HepG2 (cell line): Measurements from ENCODE around the gene MXRA8. TPM values are rescaled to one million over a fixed set of nuclear protein-coding genes. Genes with fewer than 3 reads are reported as not detected.

Source experiments
- ATAC-seq: fragments of 200-7000 bp; cut with Tn5 transposase; 3 replicates; pipeline ENCODE4 v1.9.1; 2020; ENCODE audit warnings: mild to moderate bottlenecking, moderate library complexity
- BruUV-seq: library from RNA; stranded (reverse); fragments of 400-500 nt; replicated peaks from 2 replicates; lab custom pipeline; 2021; lab: Mats Ljungman, UMichigan
- CTCF ChIA-PET: fragments of 300-600 bp; formaldehyde crosslinking; extraction: SDS; loops from one replicate; lab custom pipeline; 2021; ENCODE audit warnings: low total read pairs, inconsistent platforms, low intra/inter-chr PET ratio; lab: Yijun Ruan, JAX
- POLR2A ChIA-PET: fragments of 350-600 bp; sonication (Branson Sonifier 250); formaldehyde crosslinking; loops from one replicate; lab custom pipeline; 2020; ENCODE audit warnings: antibody characterized with exemption, inconsistent platforms; lab: Yijun Ruan, JAX
- DNase-seq: peaks from one replicate; pipeline ENCODE4 v3.0.0-alpha.2; 2015; ENCODE audit warnings: low spot score
- FAIRE-seq: peaks from 3 replicates; lab custom pipeline; 2011; peaks lifted over from hg19 to GRCh38; lab: Jason Lieb, UNC
- H2AFZ ChIP-seq: one replicate; pipeline ENCODE4 v1.6.1; 2011; ENCODE audit warnings: low read length, inconsistent platforms
- H3K27ac ChIP-seq: fragments of 300-600 bp; 3 replicates; pipeline ENCODE4 v1.8.0; 2011; ENCODE audit warnings: mixed run types, mild to moderate bottlenecking, mixed read lengths, low read length, inconsistent platforms; ENCODE audit not compliant: insufficient read depth; ENCODE audit errors: extremely low read length
- H3K27me3 ChIP-seq, 2 experiments: fragments of 200-600 bp in 1 of 2; 2 replicates in 1 of 2; 3 replicates in 1 of 2; pipeline versions ENCODE4 v1.6.0 to v1.8.0; 2011; ENCODE audit warnings: low read length in 2 of 2, mild to moderate bottlenecking in 2 of 2, moderate library complexity in 2 of 2, inconsistent platforms in 1 of 2; ENCODE audit not compliant: insufficient read depth in 2 of 2, control insufficient read depth in 1 of 2
- H3K36me3 ChIP-seq, 2 experiments: fragments of 200-600 bp in 1 of 2; replicated peaks in 1 of 2; 2 replicates in 1 of 2; 3 replicates in 1 of 2; pipeline versions ENCODE4 v1.5.1 to v1.8.0; 2011; ENCODE audit warnings: low read length in 2 of 2, inconsistent platforms in 1 of 2; ENCODE audit not compliant: insufficient read depth in 2 of 2, control insufficient read depth in 1 of 2
- H3K4me1 ChIP-seq: 2 replicates; pipeline ENCODE4 v1.5.1; 2012; ENCODE audit warnings: low read length, inconsistent platforms; ENCODE audit not compliant: insufficient read depth
- H3K4me2 ChIP-seq: 2 replicates; pipeline ENCODE4 v1.6.0; 2011; ENCODE audit warnings: low read depth, low read length, inconsistent platforms
- H3K4me3 ChIP-seq, 3 experiments: fragments of 200-600 bp in 1 of 3; sonication (generic), shearing (Covaris generic) in 1 of 3; replicated peaks in 1 of 3; 2 replicates each; pipeline ENCODE4 v1.5.1; 2011 to 2016; ENCODE audit warnings: low read length in 3 of 3, inconsistent platforms in 2 of 3, low read depth in 2 of 3, mild to moderate bottlenecking in 2 of 3, control low read depth in 1 of 3, mixed read lengths in 1 of 3; ENCODE audit not compliant: insufficient read depth in 1 of 3
- H3K79me2 ChIP-seq: one replicate; pipeline ENCODE4 v1.6.1; 2011; ENCODE audit warnings: low read length, inconsistent platforms; ENCODE audit not compliant: insufficient read depth
- H3K9ac ChIP-seq: 2 replicates; pipeline ENCODE4 v1.6.0; 2011; ENCODE audit warnings: mild to moderate bottlenecking, low read depth, low read length, inconsistent platforms; ENCODE audit not compliant: insufficient read depth
- H3K9me3 ChIP-seq: 2 replicates; pipeline ENCODE4 v1.5.1; 2012; ENCODE audit warnings: mild to moderate bottlenecking, low read length
- H4K20me1 ChIP-seq: 2 replicates; pipeline ENCODE4 v1.6.0; 2011; ENCODE audit warnings: inconsistent platforms, mild to moderate bottlenecking, low read length, moderate library complexity; ENCODE audit not compliant: insufficient read depth
- AGO1 ChIP-seq: fragments of 200-400 bp; formaldehyde crosslinking; IDR thresholded peaks from 2 replicates; pipeline ENCODE4 v1.6.1; 2017; ENCODE audit warnings: mild to moderate bottlenecking, low read depth, low read length, moderate library complexity; ENCODE audit not compliant: poor library complexity, severe bottlenecking
- CENPT ChIP-seq: sonication (generic); formaldehyde crosslinking; IDR thresholded peaks from 2 replicates; pipeline ENCODE4 v1.8.0; 2022; ENCODE audit warnings: low read depth, mild to moderate bottlenecking, moderate library complexity, missing genetic modification reagents
- CHCHD3 ChIP-seq: sonication (generic); formaldehyde crosslinking; IDR thresholded peaks from 2 replicates; pipeline ENCODE4 v1.8.0; 2022; ENCODE audit warnings: mild to moderate bottlenecking, missing genetic modification reagents, moderate library complexity
- GATAD1 ChIP-seq: IDR thresholded peaks from 2 replicates; pipeline ENCODE4 v1.6.1; 2016; ENCODE audit warnings: missing genetic modification reagents, missing compliant biosample characterization
- IRX3 ChIP-seq: sonication (generic); formaldehyde crosslinking; IDR thresholded peaks from 2 replicates; pipeline ENCODE4 v1.8.1; 2023; ENCODE audit warnings: mild to moderate bottlenecking, low read depth, missing genetic modification reagents, borderline replicate concordance
- MATR3 ChIP-seq: sonication (generic); formaldehyde crosslinking; IDR thresholded peaks from 2 replicates; pipeline ENCODE4 v1.4.0; 2020; ENCODE audit warnings: missing genetic modification reagents
- MYC ChIP-seq: sonication (generic); formaldehyde crosslinking; IDR thresholded peaks from 2 replicates; pipeline ENCODE4 v1.9.0; 2021; ENCODE audit warnings: missing genetic modification reagents, borderline replicate concordance
- POLR2G ChIP-seq: fragments of 200-400 bp; formaldehyde crosslinking; IDR thresholded peaks from 2 replicates; pipeline ENCODE4 v1.6.1; 2018; ENCODE audit warnings: mild to moderate bottlenecking, low read depth, low read length, moderate library complexity
- SNAI1 ChIP-seq: sonication (generic); formaldehyde crosslinking; IDR thresholded peaks from 2 replicates; pipeline ENCODE4 v1.5.0; 2020; ENCODE audit warnings: mild to moderate bottlenecking, missing genetic modification reagents, borderline replicate concordance
- TARDBP ChIP-seq: sonication (generic); formaldehyde crosslinking; IDR thresholded peaks from 2 replicates; pipeline ENCODE4 v1.8.0; 2022; ENCODE audit warnings: mild to moderate bottlenecking, missing genetic modification reagents
- ZC3H4 ChIP-seq: sonication (generic); formaldehyde crosslinking; IDR thresholded peaks from 2 replicates; pipeline ENCODE4 v1.4.0; 2020; ENCODE audit warnings: missing genetic modification reagents, borderline replicate concordance
- ZNF253 ChIP-seq: sonication (generic); formaldehyde crosslinking; IDR thresholded peaks from 2 replicates; pipeline ENCODE4 v1.8.0; 2022; ENCODE audit warnings: mild to moderate bottlenecking, missing genetic modification reagents, borderline replicate concordance
- ZNF589 ChIP-seq: sonication (generic); formaldehyde crosslinking; conservative IDR thresholded peaks from 2 replicates; pipeline ENCODE4 v1.8.0; 2022; ENCODE audit warnings: mild to moderate bottlenecking, moderate library complexity, missing genetic modification reagents
- WGBS: methylation state at CpG from one replicate; pipeline ENCODE4 v1.1.6; 2017; ENCODE audit warnings: low lambda C conversion rate; 5-methylcytosine and 5-hydroxymethylcytosine counted together
- in situ Hi-C: cut with HindIII; loops from 2 replicates; pipeline ENCODE4 v1.10.0; 2017; ENCODE audit warnings: low pct_unique_long_range_greater_than_20kb; ENCODE audit not compliant: extremely low pct_ligation_motif_present
- intact Hi-C: fragments of 100-400 bp; cut with micrococcal nuclease; formaldehyde crosslinking; loops from one replicate; pipeline ENCODE4 v1.10.0; 2022; ENCODE audit not compliant: unreplicated experiment
- polyA plus RNA-seq, 8 experiments: library from polyadenylated mRNA; depleted of rRNA in 3 of 8; stranded (reverse) in 7 of 8; unstranded in 1 of 8; fragments of >200 nt; fragmentation: Illumina TruSeq in 4 of 8; extraction: Trizol in 4 of 8; gene quantifications; 2 replicates each; pipeline versions ENCODE4 v1.2.1 to v1.2.3, GENCODE V29; 2011 to 2016; ENCODE audit warnings: low read depth in 4 of 8, missing spikeins in 1 of 8, mixed read lengths in 1 of 8; ENCODE audit not compliant: insufficient read depth in 1 of 8
- total RNA-seq, 5 experiments: library from RNA; depleted of rRNA; stranded (reverse); fragments of >200 nt; fragmentation: Illumina TruSeq; extraction: Trizol; gene quantifications; 2 replicates each; pipeline ENCODE4 v1.2.3, GENCODE V29; 2016; ENCODE audit warnings: low read depth in 1 of 5
- TF ChIP-seq, protein P1 (sequence below): IDR thresholded peaks from 2 replicates; pipeline ENCODE4 v1.6.1; 2012; ENCODE audit warnings: inconsistent platforms
- TF ChIP-seq, protein P2 (sequence below): sonication (generic); formaldehyde crosslinking; conservative IDR thresholded peaks from 2 replicates; pipeline ENCODE4 v1.8.0; 2022; ENCODE audit warnings: missing genetic modification reagents
- TF ChIP-seq, protein P3 (sequence below): fragments of 450-650 bp; IDR thresholded peaks from 2 replicates; pipeline ENCODE4 v1.6.1; 2016
- TF ChIP-seq, protein P4 (sequence below): sonication (generic); formaldehyde crosslinking; IDR thresholded peaks from 2 replicates; pipeline ENCODE4 v1.8.0; 2022; ENCODE audit warnings: low read depth, missing genetic modification reagents

Gene MXRA8
- total and polyA plus RNA-seq, 2 of the 13 experiments (the other 11 are each of a cell fraction or from before 2014, with no cell fraction given) = 19.8 to 44.8 TPM

DNA sequence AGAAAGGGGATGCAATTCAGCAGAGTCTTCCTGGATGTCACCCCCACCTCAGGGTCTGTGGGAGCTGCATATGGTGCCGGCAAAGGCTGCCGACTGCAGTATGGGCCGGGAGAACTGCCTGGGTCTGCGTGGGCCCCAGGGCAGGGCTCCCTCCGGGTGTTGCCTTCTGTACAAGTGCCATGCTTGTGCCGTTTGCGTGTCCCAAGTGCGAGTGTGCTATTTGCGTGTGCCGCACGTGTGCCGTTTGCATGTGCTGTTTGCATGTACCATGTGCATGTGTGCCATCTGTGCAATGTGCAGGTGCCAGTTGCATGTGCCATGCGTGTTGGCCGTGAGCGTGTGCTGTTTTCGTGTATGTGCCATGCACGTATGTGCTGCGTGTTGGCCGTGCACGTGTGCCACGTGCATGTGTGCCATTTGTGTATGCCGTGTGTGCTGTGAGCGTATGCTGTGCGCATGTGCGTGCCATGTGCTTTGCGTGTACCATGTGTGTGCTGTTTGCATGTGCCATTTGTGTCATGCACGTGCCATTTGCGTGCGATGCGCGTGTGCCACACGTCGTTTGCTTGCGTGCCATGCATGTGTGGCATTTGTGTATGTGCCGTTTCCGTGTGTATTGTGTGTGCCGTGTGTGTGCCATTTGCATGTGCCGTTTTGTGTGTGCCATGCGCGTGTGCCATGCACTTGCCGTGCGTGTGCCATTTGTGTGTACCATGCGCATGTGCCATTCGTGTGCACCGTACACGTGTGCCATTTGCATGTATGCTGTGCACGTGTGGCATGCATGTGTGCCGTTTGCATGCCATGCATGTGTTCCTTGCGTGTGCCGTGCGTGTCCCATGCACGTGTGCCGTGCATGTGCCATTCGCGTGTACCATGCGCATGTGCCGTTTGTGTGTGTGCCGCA, 28.8 kb downstream of the MXRA8 start:
- H3K9me3 ChIP-seq = no peaks in the 10 kb centered on the region
- POLR2A ChIA-PET = interaction anchor here (1.4 kb wide), 2 partner anchors 18 to 25 kb away, joined by 3 to 5 read pairs; no protein-coding TSS in a partner anchor
- WGBS = 95% methylated on average over 44 of the region's 58 CpGs
- H3K4me1 ChIP-seq = peaks cover 36% of the 10 kb centered on the region
- 0 out of 2 replicates have a peak, but pooled peaks cover under 1% of the 10 kb centered on the region for H4K20me1 ChIP-seq
- no peak for DNase-seq
- peaks cover 15% of the 10 kb centered on the region for H3K79me2 ChIP-seq
- H3K9ac ChIP-seq = no peak overlapping the region
- no peak overlapping the region for H2AFZ ChIP-seq
- FAIRE-seq = no peak
- ATAC-seq = no peak
- peak overlapping the region; percentile 87; the same call in 1 of the 2 replicates for H3K4me2 ChIP-seq
- H3K36me3 ChIP-seq = peaks cover 0 to 3% of the 10 kb centered on the region in 2 experiments; a peak in 1 of 5 replicates
- no TSS peak for BruUV-seq
- H3K4me3 ChIP-seq = no peak overlapping the region
- H3K27me3 ChIP-seq = 0 out of 5 replicates have a peak, but pooled peaks cover 0 to 4% of the 10 kb centered on the region in 2 experiments
- in situ Hi-C loops = no loop called here
- CTCF ChIA-PET = no interaction called here
- no peak overlapping the region for H3K27ac ChIP-seq
- intact Hi-C loops = no loop called here
- TF ChIP-seq SNAI1 (CRISPR knock-in tag) (no peak), POLR2G (peak; percentile 45; the same call in 1 of the 2 replicates), CENPT (CRISPR knock-in tag) (0 out of 2 replicates have a peak, but pooled peaks have one; percentile 23), AGO1 (peak; percentile 88), ZNF253 (CRISPR knock-in tag) (no peak), GATAD1 (CRISPR knock-in tag) (0 out of 2 replicates have a peak, but pooled peaks have one; percentile 17), CHCHD3 (CRISPR knock-in tag) (peak; percentile 91; the same call in 1 of the 2 replicates), MYC (CRISPR knock-in tag) (peak; percentile 17; the same call in 1 of the 2 replicates), IRX3 (CRISPR knock-in tag) (no peak), ZNF589 (peak; percentile 48; the same call in 1 of the 2 replicates), ZC3H4 (0 out of 2 replicates have a peak, but pooled peaks have one; percentile 22), TARDBP (CRISPR knock-in tag) (peak; percentile 93; the same call in 1 of the 2 replicates), MATR3 (CRISPR knock-in tag) (0 out of 2 replicates have a peak, but pooled peaks have one; percentile 13)
- TF ChIP-seq, protein P1, sequence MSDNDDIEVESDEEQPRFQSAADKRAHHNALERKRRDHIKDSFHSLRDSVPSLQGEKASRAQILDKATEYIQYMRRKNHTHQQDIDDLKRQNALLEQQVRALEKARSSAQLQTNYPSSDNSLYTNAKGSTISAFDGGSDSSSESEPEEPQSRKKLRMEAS = peak; percentile 18; the same call in 1 of the 2 replicates
- TF ChIP-seq, protein P2, sequence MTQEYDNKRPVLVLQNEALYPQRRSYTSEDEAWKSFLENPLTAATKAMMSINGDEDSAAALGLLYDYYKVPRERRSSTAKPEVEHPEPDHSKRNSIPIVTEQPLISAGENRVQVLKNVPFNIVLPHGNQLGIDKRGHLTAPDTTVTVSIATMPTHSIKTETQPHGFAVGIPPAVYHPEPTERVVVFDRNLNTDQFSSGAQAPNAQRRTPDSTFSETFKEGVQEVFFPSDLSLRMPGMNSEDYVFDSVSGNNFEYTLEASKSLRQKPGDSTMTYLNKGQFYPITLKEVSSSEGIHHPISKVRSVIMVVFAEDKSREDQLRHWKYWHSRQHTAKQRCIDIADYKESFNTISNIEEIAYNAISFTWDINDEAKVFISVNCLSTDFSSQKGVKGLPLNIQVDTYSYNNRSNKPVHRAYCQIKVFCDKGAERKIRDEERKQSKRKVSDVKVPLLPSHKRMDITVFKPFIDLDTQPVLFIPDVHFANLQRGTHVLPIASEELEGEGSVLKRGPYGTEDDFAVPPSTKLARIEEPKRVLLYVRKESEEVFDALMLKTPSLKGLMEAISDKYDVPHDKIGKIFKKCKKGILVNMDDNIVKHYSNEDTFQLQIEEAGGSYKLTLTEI (CRISPR knock-in tag) = no peak
- TF ChIP-seq, protein P3, sequence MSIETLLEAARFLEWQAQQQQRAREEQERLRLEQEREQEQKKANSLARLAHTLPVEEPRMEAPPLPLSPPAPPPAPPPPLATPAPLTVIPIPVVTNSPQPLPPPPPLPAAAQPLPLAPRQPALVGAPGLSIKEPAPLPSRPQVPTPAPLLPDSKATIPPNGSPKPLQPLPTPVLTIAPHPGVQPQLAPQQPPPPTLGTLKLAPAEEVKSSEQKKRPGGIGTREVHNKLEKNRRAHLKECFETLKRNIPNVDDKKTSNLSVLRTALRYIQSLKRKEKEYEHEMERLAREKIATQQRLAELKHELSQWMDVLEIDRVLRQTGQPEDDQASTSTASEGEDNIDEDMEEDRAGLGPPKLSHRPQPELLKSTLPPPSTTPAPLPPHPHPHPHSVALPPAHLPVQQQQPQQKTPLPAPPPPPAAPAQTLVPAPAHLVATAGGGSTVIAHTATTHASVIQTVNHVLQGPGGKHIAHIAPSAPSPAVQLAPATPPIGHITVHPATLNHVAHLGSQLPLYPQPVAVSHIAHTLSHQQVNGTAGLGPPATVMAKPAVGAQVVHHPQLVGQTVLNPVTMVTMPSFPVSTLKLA = peak; percentile 88
- TF ChIP-seq, protein P4, sequence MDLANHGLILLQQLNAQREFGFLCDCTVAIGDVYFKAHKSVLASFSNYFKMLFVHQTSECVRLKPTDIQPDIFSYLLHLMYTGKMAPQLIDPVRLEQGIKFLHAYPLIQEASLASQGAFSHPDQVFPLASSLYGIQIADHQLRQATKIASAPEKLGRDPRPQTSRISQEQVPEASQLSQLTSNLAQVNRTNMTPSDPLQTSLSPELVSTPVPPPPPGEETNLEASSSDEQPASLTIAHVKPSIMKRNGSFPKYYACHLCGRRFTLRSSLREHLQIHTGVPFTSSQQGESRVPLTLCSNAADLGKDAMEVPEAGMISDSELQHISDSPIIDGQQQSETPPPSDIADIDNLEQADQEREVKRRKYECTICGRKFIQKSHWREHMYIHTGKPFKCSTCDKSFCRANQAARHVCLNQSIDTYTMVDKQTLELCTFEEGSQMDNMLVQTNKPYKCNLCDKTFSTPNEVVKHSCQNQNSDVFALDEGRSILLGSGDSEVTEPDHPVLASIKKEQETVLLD = peak; percentile 49
